Frontal cortex (tissue), 4 donors: ENCODE results near the gene CENPE. TPM values are rescaled to one million over a fixed set of nuclear protein-coding genes. Genes with fewer than 3 reads are reported as not detected.
A peak's percentile ranks its signal among the peaks of the same experiment; 100 is the strongest.

ENCODE experiments used
- DNase-seq, 2 donors: peaks; one replicate each; pipeline ENCODE4 v3.0.0; 2012; ENCODE audit warnings: low spot score in 2 of 2
- FAIRE-seq: peaks from 2 replicates; lab custom pipeline; 2012; peaks lifted over from hg19 to GRCh38; lab: Jason Lieb, UNC
- total RNA-seq: library from RNA; depleted of rRNA; stranded (reverse); fragments of >200 nt; gene quantifications from one replicate; pipeline ENCODE4 v1.2.3, GENCODE V29; 2014
- donor health status: control.
- donor health status: control.
- donor health status: control.

Gene CENPE
- total RNA-seq, 1 donor from 2014 or later, result 3.7 TPM

DNA sequence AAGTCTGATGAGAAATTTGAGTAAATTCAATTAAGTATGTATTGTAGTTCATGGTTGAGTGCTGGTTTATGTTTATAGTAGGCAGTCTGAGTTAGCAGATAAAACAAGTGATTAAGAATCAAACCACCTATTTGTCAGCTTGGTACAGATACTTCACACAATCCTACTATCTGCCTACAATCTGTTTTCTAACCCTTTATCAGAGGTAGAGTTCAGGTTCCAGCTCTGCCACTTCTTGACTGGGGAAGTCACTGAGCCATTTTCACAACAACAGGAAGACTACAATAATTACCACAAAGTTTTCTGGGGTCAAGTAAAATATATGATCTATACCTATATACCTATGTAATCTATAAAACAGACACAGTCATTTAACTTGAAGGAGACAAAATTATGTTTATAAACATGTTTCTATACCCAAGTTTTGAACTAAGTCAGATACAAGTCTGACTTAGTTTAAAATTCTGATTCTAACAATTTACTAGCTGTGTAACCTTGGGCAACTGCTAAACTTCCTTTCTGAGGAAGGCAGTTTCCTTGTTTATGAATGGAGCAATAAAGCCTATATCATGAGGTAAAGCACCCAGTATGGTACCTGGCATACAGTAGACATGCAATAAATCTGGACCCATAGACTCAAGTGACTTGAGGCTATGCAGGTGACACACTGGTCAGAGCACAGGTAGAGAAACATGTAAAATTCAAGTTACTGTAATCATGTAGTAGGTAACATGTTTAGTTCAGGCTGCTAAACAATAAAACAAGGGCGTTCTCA, 61.3 kb downstream of the CENPE start:
- DNase-seq, result no peak
- no peak for FAIRE-seq

DNA sequence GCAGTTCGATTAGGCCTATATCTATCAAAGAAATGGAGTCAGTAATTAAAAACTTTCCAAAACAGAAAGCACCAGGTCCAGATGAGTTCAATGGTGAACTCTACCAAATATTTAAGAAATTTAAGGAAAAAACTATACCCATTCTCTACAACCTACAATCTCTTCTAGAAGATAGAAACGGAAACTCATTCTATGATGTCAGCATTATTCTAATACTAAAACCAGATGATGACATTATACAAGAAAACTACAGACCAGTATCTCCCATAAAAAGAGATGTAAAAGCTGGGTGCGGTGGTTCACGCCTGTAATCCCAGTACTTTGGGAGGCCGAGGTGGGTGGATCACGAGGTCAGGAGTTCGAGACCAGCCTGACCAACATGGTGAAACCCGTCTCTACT, 69.0 kb downstream of the CENPE start:
- FAIRE-seq, result no peak
- no peak for DNase-seq

DNA sequence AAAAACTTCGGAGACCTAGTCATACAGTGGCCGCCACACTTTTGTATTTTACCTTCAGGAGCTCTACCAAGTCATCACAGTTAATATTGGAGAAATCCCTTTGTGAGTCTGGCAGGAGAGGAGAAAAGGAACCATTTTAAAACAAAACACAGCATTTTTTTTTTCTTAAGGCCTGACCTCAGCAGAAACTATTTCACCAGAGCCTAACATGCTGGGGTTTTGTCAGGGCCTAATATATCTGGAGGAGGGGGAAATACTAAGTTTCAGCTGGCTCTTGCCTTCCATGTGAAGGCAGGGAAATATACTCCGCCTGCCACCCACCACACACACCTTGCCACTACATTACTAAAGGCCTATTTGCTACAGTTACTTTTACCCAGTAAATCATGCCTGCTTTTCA, 72.0 kb downstream of the CENPE start:
- DNase-seq, result no peak
- FAIRE-seq, result no peak

DNA sequence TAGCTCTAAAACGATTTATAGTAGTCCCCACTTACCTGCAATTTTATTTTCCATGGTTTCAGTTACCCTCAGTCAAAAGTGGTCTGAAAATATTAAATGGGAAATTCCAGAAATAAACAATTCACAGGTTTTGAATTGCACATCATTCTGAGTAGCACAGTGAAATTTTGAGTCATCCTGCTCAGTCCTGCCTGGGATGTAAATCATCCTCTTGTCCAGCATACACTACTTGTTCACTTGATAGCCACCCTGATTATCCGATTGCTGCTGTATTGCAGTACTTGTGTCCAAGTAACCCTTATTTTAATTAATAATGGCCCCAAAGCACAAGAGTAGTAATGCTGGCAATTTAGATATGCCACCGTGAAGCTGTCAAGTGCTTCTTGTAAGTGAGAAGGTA, 75.0 kb downstream of the CENPE start:
- FAIRE-seq (no peak), DNase-seq (no peak)

DNA sequence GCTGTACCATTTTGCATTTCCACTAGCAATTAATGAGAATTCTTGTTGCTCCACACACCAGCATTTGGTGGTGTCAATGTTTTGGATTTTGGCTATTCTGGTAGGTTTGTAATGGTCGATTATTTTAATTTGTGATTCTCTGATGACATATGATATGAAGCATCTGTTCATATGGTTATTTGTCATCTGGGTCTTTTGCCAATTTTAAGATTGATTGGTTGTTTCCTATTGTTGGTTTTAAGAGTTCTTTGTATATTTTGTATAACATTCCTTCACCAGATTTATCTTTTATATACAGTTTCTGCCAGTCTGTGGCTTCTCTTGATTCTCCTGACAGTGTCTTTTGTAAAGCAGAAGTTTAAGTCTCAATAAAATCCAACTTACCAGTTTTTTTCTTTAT, 80.0 kb downstream of the CENPE start:
- FAIRE-seq (no peak), DNase-seq (no peak)

DNA sequence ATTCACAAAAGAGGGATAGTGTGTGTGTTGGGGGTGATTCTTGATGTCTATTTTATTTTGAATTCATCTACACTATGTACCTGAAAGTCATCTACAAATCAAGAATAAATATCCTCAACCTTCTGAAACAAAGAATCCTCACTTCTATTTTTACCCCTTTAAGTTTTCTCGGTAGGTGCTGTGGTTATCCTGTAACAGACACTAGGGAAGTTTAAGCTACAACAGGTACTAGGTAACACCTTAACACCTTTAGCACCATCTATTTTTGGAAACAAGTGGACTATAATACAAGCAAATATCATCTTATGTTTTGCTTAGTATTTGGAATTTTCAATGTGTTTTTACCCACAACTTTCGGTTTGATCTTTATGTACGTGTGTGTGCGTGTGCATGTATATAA, 86.5 kb downstream of the CENPE start:
- FAIRE-seq, result no peak

DNA sequence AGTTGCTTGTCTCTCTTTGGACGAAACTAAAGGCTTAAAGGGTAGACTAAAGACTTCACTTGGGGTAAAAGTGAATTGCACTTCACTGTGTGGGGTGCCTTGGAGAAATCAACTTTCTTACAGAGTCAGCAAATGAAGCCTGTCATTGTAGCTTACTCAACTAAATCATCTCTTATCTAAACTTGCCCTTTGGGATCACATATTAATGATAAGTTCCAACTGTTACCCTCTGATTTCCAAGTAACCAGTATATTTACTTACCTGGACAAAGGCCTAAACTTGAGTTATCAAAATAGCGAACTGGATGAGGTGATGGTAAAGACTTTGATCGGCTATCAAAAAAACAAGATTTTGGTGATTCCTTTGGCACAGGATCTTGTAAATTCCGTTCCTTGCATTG, 89.6 kb downstream of the CENPE start:
- FAIRE-seq, result no peak
- DNase-seq, result no peak

More for the DNA sequence above, 86.5 kb downstream of the CENPE start:
- DNase-seq, result no peak

DNA sequence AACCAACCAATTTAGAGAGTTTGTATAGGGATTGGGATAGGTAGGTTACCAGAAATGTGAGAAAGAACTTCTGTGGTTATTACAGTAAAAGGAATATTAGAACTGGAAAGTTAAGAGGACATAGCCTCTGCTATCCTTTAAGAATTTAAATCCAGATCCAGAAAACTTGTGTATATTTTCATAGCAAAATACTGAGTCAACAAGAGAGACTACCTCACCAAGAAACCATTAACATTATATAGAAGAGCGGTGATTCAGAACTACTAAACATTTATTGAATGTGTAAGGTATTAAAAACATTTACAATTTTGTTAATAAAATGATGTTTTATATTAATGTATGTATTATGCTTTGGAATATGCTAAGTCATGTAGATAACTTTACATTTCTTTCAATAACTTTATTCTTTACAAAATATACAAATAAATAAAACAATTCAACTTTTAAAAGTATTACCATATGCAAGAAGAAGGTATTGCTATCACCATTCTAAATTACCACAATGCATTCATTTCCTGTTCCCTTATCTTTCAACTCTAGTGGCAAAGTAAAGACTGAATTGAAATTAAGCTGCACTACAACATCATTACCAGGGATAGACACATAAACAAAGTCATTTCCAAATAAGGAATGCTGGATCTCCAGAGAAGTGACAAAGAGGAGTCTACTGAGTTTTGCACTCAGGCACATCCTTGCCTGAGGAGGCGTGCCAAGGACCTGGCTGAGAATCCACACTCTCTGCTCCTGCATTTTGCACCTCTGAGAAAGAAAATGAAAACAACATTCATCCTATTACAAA, 92.4 kb downstream of the CENPE start:
- no peak for DNase-seq
- FAIRE-seq, result no peak

DNA sequence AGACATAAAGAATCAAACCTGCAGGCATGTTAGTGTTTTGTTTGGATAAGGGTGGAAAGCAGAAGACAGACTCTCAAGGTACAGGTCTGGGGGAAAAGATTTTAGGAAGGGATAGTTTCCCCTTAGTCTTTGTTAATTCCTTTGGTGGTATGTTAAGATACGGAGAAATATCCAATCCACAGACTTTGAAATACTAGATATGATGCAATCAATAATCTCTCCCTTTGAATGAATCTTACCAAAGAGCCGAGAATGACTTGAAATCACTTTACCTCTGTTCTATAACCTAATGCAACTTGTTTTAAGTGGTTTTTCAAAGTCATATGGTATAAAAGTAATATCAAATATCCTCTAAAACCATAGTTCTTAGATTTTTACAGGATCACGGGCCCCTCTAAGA, 93.3 kb downstream of the CENPE start:
- no peak for DNase-seq
- no peak for FAIRE-seq

DNA sequence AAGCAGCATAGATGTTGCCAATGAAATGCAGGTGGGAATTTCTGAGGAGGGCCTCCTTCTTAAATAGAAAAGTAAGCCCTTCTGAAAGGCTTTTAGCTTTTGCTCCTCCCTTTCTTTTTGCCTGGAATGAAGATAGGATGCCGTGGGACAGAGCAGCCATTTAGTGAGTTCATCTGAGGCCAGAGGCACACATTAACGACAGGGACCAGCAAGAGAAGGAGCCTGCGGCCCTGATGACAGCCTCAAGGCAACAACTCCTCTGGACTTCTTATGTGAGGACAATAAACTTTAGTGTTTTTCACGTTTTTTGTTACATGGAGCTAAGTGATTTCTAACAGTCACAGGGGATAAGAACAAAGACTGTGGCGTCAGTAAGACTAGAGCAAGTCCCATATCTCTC, 97.5 kb downstream of the CENPE start:
- DNase-seq (no peak), FAIRE-seq (no peak)

DNA sequence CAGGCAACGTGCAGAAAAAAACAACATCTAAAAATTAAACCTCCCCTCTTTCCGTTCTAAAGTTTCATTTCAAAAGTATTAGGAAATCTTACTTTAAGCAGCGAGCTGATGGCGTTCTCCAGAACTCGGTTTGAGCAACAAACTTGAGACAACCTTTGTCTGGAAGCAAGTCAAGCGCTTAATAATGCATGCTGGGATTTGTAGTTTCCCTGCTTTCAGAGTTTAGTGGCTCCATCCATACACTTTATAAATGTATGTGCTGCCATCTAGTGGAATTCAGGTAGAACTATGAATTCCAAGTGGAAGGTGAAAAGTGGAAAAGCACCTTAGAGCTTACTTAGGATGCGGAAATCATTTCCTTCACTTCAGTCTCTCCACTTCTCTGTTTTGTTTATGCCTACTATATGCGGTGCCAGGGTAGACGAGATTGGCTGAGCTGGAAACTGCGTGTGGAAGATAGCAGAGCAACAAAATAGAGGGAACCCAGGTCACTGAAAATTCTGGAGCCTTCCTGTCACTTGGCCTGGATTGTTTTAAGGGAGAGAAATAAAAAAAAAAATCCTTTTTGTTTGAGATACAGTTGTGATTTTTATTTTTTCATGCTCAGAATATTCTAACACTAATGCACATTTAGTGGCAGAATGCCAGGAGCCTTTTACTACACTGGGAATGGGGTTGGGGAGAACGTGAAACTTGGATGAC, 98.3 kb downstream of the CENPE start, which contains the start of gene BDH2:
Gene BDH2, minus strand, starts transcription at position 144 of the 702 bp plus-strand sequence. CDS start 3,580 bp downstream, outside the sequence.
- FAIRE-seq, result peak; percentile 79
- peak; percentile 41 to 66 for DNase-seq

DNA sequence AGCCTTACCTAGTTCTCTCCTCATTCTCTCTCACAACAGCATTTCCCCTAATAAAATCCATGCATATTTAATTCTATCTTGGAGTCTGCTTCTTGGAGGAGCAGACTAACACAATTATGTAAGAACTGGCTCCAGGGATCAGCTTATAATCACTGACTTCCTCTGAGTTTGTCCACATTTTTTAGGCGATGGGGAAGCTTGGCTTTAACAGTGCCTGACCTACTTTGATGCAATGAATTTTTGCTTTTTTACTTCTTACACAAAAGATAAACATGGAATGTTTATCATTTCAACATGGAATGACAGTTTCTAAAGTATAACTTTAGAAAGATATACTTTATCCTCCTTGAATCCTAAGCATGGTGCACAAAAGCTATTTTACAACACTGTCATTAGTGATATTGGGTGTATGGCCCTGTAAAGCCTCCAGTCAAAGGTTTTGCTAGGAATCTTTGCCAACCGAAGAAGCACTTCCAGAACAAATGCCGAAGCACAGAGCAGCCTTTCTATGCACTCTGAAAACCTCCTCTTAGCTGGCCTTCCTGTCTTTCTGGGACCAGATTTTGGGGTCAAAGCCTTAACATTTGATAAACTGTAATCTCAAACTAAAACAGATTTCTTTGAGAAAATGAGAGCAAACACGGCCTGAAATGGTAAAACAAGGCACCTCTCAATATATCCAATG, 99.2 kb downstream of the CENPE start:
- DNase-seq (no peak), FAIRE-seq (no peak)

DNA sequence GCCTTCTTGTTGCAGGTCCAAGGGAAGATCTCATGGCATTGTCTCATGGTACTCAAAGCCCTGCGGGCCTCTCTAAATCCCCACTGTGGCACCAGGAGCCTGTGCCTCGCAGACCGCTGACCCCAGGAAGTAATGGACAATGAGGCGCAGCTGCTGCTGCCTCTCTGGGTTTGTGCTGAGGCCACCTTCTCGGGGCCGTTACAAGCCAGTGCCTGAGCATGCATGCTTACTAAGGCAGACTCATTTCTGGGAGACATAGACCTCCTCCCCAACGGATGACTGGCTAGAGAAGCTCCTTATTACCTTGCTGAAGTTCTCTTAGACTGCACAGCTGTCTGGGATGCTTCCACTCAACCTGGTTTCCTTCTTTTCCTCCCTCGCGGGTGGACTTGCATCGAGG, 99.8 kb downstream of the CENPE start:
- DNase-seq, result no peak
- no peak for FAIRE-seq

DNA sequence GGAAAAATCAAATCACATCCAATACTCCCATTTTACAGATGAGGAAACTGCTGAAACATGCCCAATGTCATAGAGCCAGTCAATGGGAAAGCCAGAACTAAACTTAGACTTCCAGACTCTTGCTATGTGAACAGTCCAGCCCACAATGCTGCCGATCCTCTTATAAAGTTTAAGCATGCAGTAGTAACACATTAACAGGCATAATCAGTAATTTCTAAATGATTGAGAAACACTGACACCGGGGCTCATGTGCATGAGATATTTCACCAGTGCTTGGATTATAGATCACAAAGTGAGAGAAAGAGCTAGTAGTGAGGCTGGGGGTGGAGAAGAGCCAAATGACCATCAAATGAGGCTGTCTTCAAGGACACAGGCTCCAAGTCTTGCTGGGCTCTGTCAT, 101.0 kb downstream of the CENPE start:
- DNase-seq, result no peak
- no peak for FAIRE-seq

DNA sequence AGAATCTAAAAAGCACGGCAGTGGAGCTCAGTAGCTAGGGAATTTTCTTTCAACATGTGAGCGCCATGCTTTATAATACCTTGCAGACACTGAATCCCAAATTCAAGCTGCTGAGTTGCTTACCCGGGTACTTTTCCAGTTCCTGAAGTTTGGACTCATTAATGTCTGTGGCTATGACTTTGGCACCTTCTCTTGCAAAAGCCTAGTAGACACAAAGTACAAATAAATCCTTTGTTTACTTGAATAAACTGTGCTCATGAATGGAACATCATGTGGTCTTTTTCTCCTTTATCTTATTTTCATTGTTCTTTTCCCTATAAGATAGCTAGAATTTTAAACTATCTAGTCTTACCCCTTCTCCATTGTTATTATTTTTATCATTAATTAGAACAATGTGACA, 103.1 kb downstream of the CENPE start:
- no peak for DNase-seq

DNA sequence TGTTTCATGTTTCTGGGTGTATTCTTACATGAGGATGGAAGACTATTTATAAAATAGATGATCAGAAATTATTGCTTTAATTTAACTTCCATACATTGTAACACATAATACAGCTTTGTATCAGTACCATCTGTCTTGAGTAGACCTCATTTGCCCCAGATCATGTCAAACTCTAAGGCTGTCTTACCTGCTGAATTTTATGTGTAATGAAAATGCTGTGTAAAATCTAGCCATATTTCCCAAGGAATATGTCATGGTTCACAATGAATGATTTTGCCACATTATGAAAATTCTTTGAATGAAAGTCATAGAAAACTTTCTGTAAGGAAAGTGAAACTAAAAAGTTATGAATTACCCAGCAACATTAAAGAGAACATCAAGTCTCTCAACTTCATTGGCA, 105.9 kb downstream of the CENPE start:
- DNase-seq (no peak), FAIRE-seq (no peak)

More for the DNA sequence above, 103.1 kb downstream of the CENPE start:
- FAIRE-seq, result no peak

DNA sequence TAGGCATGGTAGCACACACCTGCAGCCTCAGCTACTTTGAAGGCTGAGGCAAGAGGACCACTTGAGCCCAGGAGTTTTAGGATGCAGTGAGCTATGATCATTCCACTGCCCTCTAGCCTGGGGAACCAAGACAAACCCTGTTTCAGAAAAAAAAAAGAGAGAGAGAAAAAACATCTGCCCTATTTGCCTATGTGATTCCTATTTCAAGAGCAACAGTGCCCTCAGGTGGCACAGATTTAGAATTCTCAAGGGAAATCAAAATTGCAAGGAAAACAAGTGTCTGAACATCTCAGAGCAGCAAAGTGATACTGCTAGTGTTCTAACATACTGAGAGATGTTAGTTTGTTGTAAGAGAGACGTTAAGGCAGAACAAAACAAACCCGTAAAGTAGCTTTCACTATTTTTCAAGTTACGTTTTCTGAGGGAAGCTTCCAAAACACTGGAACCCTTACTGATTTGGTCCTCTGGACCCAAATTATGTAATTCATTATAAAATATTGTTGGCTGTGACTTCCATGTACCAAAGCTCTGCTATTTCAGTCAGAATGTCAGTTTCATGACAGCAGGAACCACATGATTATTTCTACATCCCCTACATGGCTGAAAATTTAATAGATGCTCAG, 106.4 kb downstream of the CENPE start:
- DNase-seq, result no peak
- peak; percentile 88 for FAIRE-seq

DNA sequence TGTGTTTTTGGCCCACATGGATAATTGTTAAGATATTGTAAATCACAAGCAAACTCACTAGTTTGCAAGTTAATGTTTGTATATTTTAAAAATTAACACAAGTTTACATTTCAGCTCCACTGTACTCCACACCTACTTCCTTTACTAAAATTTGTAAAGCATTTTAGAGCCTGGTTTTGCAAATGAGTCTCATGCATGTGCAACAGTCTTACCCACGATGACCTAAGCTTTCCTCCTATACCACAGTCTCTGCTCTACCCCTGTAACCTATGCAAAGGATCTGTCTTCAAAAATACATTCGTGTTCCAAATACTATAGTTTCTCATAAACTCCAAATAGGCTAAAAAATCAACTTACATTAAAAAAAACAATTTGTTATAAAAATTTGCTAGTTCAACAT, 108.7 kb downstream of the CENPE start:
- no peak for FAIRE-seq
- DNase-seq, result no peak

DNA sequence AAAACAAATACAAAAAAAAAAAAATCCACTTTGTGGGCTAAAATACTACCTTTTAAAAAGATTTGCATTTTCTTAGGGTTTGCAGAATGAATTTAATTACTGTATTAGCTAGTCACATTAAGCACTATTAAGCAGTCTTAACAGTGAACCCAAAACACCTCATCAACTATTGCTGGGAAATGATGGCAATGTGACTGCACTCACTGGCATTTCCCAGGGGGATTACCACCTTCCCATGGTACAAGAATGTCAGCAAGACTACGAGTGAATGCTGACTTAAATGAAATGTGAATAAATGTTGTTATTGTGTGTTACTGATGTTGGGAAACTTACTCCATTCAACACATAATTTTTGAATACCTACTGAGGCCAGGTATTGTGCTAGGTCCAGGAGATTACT, 111.6 kb downstream of the CENPE start:
- FAIRE-seq, result no peak

More for the DNA sequence above, 111.6 kb downstream of the CENPE start:
- no peak for DNase-seq
